Neural progenitor cell (in vitro differentiated cells): Measurements from ENCODE around the gene OTOP3. TPM values are rescaled to one million over a fixed set of nuclear protein-coding genes. Genes with fewer than 3 reads are reported as not detected.

ENCODE experiments used
- DNase-seq: peaks from one replicate; pipeline ENCODE4 v3.0.0-alpha.2; 2016; ENCODE audit warnings: low spot score
- H2AFZ ChIP-seq: fragments of 200-600 bp; sonication (generic); replicated peaks from 2 replicates; pipeline ENCODE4 v1.6.1; 2016; ENCODE audit warnings: antibody characterized with exemption
- H3F3A ChIP-seq: fragments of 200-600 bp; sonication (generic); 2 replicates; pipeline ENCODE4 v1.6.1; 2016; ENCODE audit warnings: antibody characterized with exemption, low read depth
- H3K27ac ChIP-seq: fragments of 200-600 bp; sonication (generic); 2 replicates; pipeline ENCODE4 v1.5.1; 2016; ENCODE audit warnings: mild to moderate bottlenecking
- H3K27me3 ChIP-seq: fragments of 200-600 bp; sonication (generic); 2 replicates; pipeline ENCODE4 v1.6.1; 2016; ENCODE audit warnings: mild to moderate bottlenecking, moderate library complexity
- H3K36me3 ChIP-seq: fragments of 200-600 bp; sonication (generic); 2 replicates; pipeline ENCODE4 v1.5.1; 2016
- H3K4me1 ChIP-seq: fragments of 200-600 bp; sonication (generic); 2 replicates; pipeline ENCODE4 v1.6.1; 2016; ENCODE audit warnings: mixed run types
- H3K4me2 ChIP-seq: fragments of 200-600 bp; sonication (generic); 2 replicates; pipeline ENCODE4 v1.6.1; 2016
- H3K4me3 ChIP-seq: fragments of 200-600 bp; sonication (generic); 2 replicates; pipeline ENCODE4 v1.5.1; 2016
- H3K79me2 ChIP-seq: fragments of 200-600 bp; sonication (generic); 2 replicates; pipeline ENCODE4 v1.6.1; 2016; ENCODE audit warnings: low read depth
- H3K9ac ChIP-seq: fragments of 200-600 bp; sonication (generic); 2 replicates; pipeline ENCODE4 v1.6.1; 2016
- H3K9me3 ChIP-seq: fragments of 200-600 bp; sonication (generic); 2 replicates; pipeline ENCODE4 v1.5.1; 2016; ENCODE audit warnings: low read depth
- H4K20me1 ChIP-seq: fragments of 200-600 bp; sonication (generic); 2 replicates; pipeline ENCODE4 v1.6.1; 2016; ENCODE audit warnings: low read depth
- H3K27ac Mint-ChIP-seq: 3 replicates; pipeline ENCODE4 v1.8.0; 2021; ENCODE audit warnings: mixed read lengths
- H3K27me3 Mint-ChIP-seq: 2 replicates; pipeline ENCODE4 v1.8.0; 2022; ENCODE audit warnings: low read depth, mild to moderate bottlenecking, inconsistent platforms, moderate library complexity, mixed read lengths; ENCODE audit not compliant: insufficient read depth
- H3K36me3 Mint-ChIP-seq: 3 replicates; pipeline ENCODE4 v1.8.0; 2021; ENCODE audit warnings: mixed read lengths
- H3K4me1 Mint-ChIP-seq: 3 replicates; pipeline ENCODE4 v1.8.0; 2021; ENCODE audit warnings: mixed read lengths
- H3K4me3 Mint-ChIP-seq: 3 replicates; pipeline ENCODE4 v1.8.0; 2021; ENCODE audit warnings: mild to moderate bottlenecking, moderate library complexity, mixed read lengths
- H3K9me3 Mint-ChIP-seq: 3 replicates; pipeline ENCODE4 v1.8.0; 2020; ENCODE audit warnings: mixed read lengths
- EZH2 ChIP-seq: fragments of 200-600 bp; sonication (generic); IDR thresholded peaks from 2 replicates; pipeline ENCODE4 v1.6.1; 2017; ENCODE audit warnings: antibody characterized with exemption, mild to moderate bottlenecking, moderate library complexity
- EZH2phosphoT487 ChIP-seq: fragments of 200-600 bp; sonication (generic); IDR thresholded peaks from 2 replicates; pipeline ENCODE4 v1.6.1; 2017; ENCODE audit warnings: antibody characterized with exemption
- total RNA-seq: library from RNA; depleted of rRNA; stranded (reverse); fragments of >200 nt; gene quantifications from 2 replicates; pipeline ENCODE4 v1.2.3, GENCODE V29; 2015; ENCODE audit warnings: low replicate concordance
- TF ChIP-seq, protein P1 (sequence below): fragments of 200-600 bp; sonication (generic); IDR thresholded peaks from 2 replicates; pipeline ENCODE4 v1.5.1; 2017; ENCODE audit warnings: antibody characterized with exemption, mild to moderate bottlenecking

OTOP3 gene
- total RNA-seq, 1 donor from 2014 or later, result not detected

- no peaks in the 10 kb centered on the region for H3K9me3 ChIP-seq
- H3K4me1 ChIP-seq, result peaks cover 21% of the 10 kb centered on the region
- Mint-ChIP-seq H3K4me1 (peaks cover 13% of the 10 kb centered on the region), H3K9me3 (no peaks in the 10 kb centered on the region), H3K36me3 (no peaks in the 10 kb centered on the region), H3K27me3 (peaks cover 46% of the 10 kb centered on the region), H3K27ac (no peak within 1 kb of the TSS), H3K4me3 (peak within 1 kb of the TSS; percentile 70)
- H3F3A ChIP-seq, result no peaks in the 10 kb centered on the region
- peak within 1 kb of the TSS; percentile 87 for H3K4me2 ChIP-seq
- H3K36me3 ChIP-seq, result no peaks in the 10 kb centered on the region
- peak within 1 kb of the TSS; percentile 60 for H2AFZ ChIP-seq
- TF ChIP-seq EZH2 (no peak), EZH2phosphoT487 (no peak)
- TF ChIP-seq, protein P1, sequence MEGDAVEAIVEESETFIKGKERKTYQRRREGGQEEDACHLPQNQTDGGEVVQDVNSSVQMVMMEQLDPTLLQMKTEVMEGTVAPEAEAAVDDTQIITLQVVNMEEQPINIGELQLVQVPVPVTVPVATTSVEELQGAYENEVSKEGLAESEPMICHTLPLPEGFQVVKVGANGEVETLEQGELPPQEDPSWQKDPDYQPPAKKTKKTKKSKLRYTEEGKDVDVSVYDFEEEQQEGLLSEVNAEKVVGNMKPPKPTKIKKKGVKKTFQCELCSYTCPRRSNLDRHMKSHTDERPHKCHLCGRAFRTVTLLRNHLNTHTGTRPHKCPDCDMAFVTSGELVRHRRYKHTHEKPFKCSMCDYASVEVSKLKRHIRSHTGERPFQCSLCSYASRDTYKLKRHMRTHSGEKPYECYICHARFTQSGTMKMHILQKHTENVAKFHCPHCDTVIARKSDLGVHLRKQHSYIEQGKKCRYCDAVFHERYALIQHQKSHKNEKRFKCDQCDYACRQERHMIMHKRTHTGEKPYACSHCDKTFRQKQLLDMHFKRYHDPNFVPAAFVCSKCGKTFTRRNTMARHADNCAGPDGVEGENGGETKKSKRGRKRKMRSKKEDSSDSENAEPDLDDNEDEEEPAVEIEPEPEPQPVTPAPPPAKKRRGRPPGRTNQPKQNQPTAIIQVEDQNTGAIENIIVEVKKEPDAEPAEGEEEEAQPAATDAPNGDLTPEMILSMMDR, result no peak
- peaks cover 3% of the 10 kb centered on the region for H4K20me1 ChIP-seq
- H3K4me3 ChIP-seq, result peak within 1 kb of the TSS; percentile 49
- H3K79me2 ChIP-seq, result no peaks in the 10 kb centered on the region
- no peak within 1 kb of the TSS for H3K27ac ChIP-seq
- DNase-seq, result peak; percentile 47
- peaks cover 66% of the 10 kb centered on the region for H3K27me3 ChIP-seq
- no peak within 1 kb of the TSS for H3K9ac ChIP-seq
Measured at GRCh38 chr17:74922694-74923537, 12.8 kb upstream of the OTOP3 start, which contains the start of gene USH1G. Gene USH1G (minus strand): TSS chr17:74923255. CDS start chr17:74923073, 182 bp downstream.

DNA sequence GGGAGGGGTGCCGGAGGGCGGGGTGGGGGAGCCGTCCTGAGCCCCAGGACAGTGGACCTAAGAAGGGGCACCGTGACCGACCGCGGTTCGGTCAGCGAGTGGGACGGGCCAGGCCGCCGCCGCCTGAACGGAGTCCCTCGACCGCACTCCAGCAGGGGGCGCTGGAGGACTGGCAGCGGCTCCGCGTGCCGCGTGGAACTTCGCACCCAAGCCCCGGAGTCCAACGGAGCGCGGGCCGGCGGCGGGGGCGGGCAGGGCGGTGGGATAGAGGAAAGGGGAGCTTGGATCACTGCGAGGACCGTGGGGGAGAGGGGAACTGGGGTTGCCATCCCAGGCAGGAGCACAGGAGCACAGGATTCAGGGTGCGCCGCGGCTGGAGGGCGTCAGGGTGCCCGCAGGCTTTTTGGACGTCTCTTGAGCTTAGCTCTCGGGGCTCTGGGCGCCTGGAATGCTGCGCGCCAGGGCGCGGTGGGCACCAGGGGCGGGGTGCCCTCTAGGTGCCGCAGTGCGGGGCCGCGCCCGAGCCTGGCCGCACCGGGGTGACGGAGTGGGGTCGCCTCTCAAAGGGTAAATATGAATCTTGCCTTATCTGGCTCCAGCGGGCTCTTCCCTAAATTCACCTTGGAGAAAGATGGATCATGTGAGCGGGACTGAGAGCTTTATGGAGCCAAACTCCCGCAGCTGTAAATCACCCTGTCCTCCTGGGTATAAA, 12.0 kb upstream of the OTOP3 start:
- H3K9ac ChIP-seq, result no peak overlapping the region
- H2AFZ ChIP-seq, result no peak overlapping the region
- H3K36me3 ChIP-seq, result no peaks in the 10 kb centered on the region
- H3F3A ChIP-seq, result no peaks in the 10 kb centered on the region
- peak overlapping the region; percentile 55 for H3K4me3 Mint-ChIP-seq
- no peaks in the 10 kb centered on the region for H3K9me3 ChIP-seq
- H3K4me2 ChIP-seq, result peak overlapping the region; percentile 87
- no peaks in the 10 kb centered on the region for H3K9me3 Mint-ChIP-seq
- H3K27me3 Mint-ChIP-seq, result peaks cover 50% of the 10 kb centered on the region
- H4K20me1 ChIP-seq, result peaks cover 3% of the 10 kb centered on the region
- H3K4me3 ChIP-seq, result peak overlapping the region; percentile 49
- TF ChIP-seq, protein P1, result peak; percentile 85
- peak; percentile 91 for TF ChIP-seq EZH2
- TF ChIP-seq EZH2phosphoT487, result peak; percentile 78
- no peak overlapping the region for H3K27ac Mint-ChIP-seq
- no peak overlapping the region for H3K27ac ChIP-seq
- peaks cover 21% of the 10 kb centered on the region for H3K4me1 ChIP-seq
- peaks cover 74% of the 10 kb centered on the region for H3K27me3 ChIP-seq
- peak; percentile 76 for DNase-seq
- no peaks in the 10 kb centered on the region for H3K79me2 ChIP-seq
- peaks cover 13% of the 10 kb centered on the region for H3K4me1 Mint-ChIP-seq
- no peaks in the 10 kb centered on the region for H3K36me3 Mint-ChIP-seq

GRCh38 chr17:74924250-74924948, 11.3 kb upstream of the OTOP3 start, which contains the start of gene OTOP2:
Gene OTOP2 (plus strand): TSS chr17:74924273. CDS start chr17:74924633, 360 bp downstream.
- H3K4me1 ChIP-seq, result peaks cover 21% of the 10 kb centered on the region
- DNase-seq, result peak; percentile 38
- peaks cover 81% of the 10 kb centered on the region for H3K27me3 ChIP-seq
- TF ChIP-seq, protein P1, result no peak
- TF ChIP-seq EZH2phosphoT487 (peak; percentile 78), EZH2 (peak; percentile 80)
- H3K9me3 Mint-ChIP-seq, result no peaks in the 10 kb centered on the region
- no peaks in the 10 kb centered on the region for H3K79me2 ChIP-seq
- no peaks in the 10 kb centered on the region for H3K36me3 Mint-ChIP-seq
- no peak within 1 kb of the TSS for H3K27ac ChIP-seq
- no peak within 1 kb of the TSS for H3K9ac ChIP-seq
- peaks cover 8% of the 10 kb centered on the region for H3K4me1 Mint-ChIP-seq
- H3K36me3 ChIP-seq, result no peaks in the 10 kb centered on the region
- H2AFZ ChIP-seq, result peak within 1 kb of the TSS; percentile 61
- H4K20me1 ChIP-seq, result peaks cover 3% of the 10 kb centered on the region
- no peak within 1 kb of the TSS for H3K27ac Mint-ChIP-seq
- peak within 1 kb of the TSS; percentile 87 for H3K4me2 ChIP-seq
- H3K9me3 ChIP-seq, result no peaks in the 10 kb centered on the region
- H3K27me3 Mint-ChIP-seq, result peaks cover 53% of the 10 kb centered on the region
- H3K4me3 Mint-ChIP-seq, result peak within 1 kb of the TSS; percentile 55
- no peaks in the 10 kb centered on the region for H3F3A ChIP-seq
- peak within 1 kb of the TSS; percentile 49 for H3K4me3 ChIP-seq
